Measurements from ENCODE around the gene CAMK2A.
A peak's percentile ranks its signal among the peaks of the same experiment; 100 is the strongest.

The CAMK2A gene

DNA sequence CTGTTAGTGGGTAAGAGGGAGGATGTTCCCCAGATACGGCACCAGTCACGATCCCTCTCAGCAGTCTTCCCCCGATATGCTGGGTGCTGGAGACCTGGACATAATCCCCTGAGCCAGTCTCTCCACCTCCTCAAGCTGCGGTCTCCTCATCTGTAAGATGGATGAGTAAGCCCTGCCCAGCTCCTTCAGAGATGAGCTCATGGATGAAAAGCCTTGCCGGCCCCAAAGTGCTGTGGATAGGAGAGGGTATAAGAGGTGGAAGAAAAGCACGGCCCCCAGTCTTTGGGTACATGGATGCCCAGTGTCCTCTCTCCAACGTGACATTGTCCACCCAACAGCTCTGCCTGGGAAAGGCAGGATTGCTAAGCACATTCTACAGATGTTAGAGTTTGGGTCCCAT lies 4.5 kb downstream of the CAMK2A start:
- ChIA-PET CTCF (no interaction called here), POLR2A (no interaction called here)
- no peaks in the 10 kb centered on the region for H3K36me3 ChIP-seq (ENCODE audit: control insufficient read depth in 2 of 2, insufficient read depth in 1 of 2, low read length in 2 of 2)
- no peaks in the 10 kb centered on the region for H3K9me3 ChIP-seq (ENCODE audit: control insufficient read depth, insufficient read depth, low read depth, low read length)
- no peak for TF ChIP-seq ZNF341 (tag by site-specific recombination; IDR thresholded peaks at IDR 0.05; ENCODE audit: low read depth)
- TF ChIP-seq HOXA7 (CRISPR knock-in tag; IDR thresholded peaks at IDR 0.05; ENCODE audit: borderline replicate concordance), result no peak
- TF ChIP-seq ZNF202 (tag by site-specific recombination; IDR thresholded peaks at IDR 0.05; ENCODE audit: borderline replicate concordance), result no peak
- TF ChIP-seq ZNF214 (tag by site-specific recombination; IDR thresholded peaks at IDR 0.05; ENCODE audit: borderline replicate concordance), result no peak
- H3K4me3 ChIP-seq (ENCODE audit: low read depth, low read length), result no peak overlapping the region
- no peak overlapping the region for H3K27ac ChIP-seq (ENCODE audit: extremely low read depth, low read depth, low read length)
- no peaks in the 10 kb centered on the region; the same call in 1 of the 2 replicates for H3K4me1 ChIP-seq (ENCODE audit: control insufficient read depth, insufficient read depth, low read length)

DNA sequence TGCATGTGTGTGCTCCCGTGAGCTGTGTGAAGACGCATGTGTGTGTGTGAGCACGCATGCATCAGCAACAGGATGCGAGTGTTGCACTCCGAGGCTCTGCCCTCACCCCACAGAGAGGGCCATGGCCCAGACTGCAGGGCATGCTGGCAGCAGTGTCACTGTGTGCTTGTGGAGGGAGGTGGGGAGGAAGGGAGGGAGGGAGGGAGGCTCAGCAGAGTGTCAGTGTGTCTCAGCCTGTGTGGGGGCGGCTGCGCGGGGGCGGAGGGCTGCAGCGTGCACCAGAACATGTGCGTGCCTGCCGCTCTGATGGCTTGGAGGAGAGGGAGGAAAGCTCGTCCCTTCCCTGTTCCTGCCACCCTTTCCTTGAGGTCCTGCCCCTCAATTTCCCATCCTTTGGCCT lies 5.3 kb downstream of the CAMK2A start:
- H3K36me3 ChIP-seq (ENCODE audit: control insufficient read depth in 2 of 2, insufficient read depth in 1 of 2, low read length in 2 of 2), result no peaks in the 10 kb centered on the region
- TF ChIP-seq ZFHX2 (tag by site-specific recombination; conservative IDR thresholded peaks at IDR 0.05) (peak; percentile 93), ZNF214 (tag by site-specific recombination; IDR thresholded peaks at IDR 0.05; ENCODE audit: borderline replicate concordance) (no peak), ZSCAN16 (tag by site-specific recombination; IDR thresholded peaks at IDR 0.05) (no peak), ZBTB8A (tag by site-specific recombination; IDR thresholded peaks at IDR 0.05) (no peak), ZFP41 (tag by site-specific recombination; IDR thresholded peaks at IDR 0.05; ENCODE audit: borderline replicate concordance) (no peak), GLIS1 (tag by site-specific recombination; IDR thresholded peaks at IDR 0.05) (no peak), ZNF146 (tag by site-specific recombination; IDR thresholded peaks at IDR 0.05) (no peak), EGR2 (tag by site-specific recombination; IDR thresholded peaks at IDR 0.05; ENCODE audit: low read depth) (peak; percentile 92), KLF8 (tag by site-specific recombination; IDR thresholded peaks at IDR 0.05) (no peak)
- TF ChIP-seq, protein P1, sequence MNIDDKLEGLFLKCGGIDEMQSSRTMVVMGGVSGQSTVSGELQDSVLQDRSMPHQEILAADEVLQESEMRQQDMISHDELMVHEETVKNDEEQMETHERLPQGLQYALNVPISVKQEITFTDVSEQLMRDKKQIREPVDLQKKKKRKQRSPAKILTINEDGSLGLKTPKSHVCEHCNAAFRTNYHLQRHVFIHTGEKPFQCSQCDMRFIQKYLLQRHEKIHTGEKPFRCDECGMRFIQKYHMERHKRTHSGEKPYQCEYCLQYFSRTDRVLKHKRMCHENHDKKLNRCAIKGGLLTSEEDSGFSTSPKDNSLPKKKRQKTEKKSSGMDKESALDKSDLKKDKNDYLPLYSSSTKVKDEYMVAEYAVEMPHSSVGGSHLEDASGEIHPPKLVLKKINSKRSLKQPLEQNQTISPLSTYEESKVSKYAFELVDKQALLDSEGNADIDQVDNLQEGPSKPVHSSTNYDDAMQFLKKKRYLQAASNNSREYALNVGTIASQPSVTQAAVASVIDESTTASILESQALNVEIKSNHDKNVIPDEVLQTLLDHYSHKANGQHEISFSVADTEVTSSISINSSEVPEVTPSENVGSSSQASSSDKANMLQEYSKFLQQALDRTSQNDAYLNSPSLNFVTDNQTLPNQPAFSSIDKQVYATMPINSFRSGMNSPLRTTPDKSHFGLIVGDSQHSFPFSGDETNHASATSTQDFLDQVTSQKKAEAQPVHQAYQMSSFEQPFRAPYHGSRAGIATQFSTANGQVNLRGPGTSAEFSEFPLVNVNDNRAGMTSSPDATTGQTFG (tag by site-specific recombination; IDR thresholded peaks at IDR 0.05; ENCODE audit: borderline replicate concordance), result no peak
- TF ChIP-seq, protein P2, sequence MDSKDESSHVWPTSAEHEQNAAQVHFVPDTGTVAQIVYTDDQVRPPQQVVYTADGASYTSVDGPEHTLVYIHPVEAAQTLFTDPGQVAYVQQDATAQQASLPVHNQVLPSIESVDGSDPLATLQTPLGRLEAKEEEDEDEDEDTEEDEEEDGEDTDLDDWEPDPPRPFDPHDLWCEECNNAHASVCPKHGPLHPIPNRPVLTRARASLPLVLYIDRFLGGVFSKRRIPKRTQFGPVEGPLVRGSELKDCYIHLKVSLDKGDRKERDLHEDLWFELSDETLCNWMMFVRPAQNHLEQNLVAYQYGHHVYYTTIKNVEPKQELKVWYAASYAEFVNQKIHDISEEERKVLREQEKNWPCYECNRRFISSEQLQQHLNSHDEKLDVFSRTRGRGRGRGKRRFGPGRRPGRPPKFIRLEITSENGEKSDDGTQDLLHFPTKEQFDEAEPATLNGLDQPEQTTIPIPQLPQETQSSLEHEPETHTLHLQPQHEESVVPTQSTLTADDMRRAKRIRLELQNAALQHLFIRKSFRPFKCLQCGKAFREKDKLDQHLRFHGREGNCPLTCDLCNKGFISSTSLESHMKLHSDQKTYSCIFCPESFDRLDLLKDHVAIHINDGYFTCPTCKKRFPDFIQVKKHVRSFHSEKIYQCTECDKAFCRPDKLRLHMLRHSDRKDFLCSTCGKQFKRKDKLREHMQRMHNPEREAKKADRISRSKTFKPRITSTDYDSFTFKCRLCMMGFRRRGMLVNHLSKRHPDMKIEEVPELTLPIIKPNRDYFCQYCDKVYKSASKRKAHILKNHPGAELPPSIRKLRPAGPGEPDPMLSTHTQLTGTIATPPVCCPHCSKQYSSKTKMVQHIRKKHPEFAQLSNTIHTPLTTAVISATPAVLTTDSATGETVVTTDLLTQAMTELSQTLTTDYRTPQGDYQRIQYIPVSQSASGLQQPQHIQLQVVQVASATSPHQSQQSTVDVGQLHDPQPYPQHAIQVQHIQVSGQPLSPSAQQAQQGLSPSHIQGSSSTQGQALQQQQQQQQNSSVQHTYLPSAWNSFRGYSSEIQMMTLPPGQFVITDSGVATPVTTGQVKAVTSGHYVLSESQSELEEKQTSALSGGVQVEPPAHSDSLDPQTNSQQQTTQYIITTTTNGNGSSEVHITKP (tag by site-specific recombination; IDR thresholded peaks at IDR 0.05), result no peak
- no peaks in the 10 kb centered on the region for H3K9me3 ChIP-seq (ENCODE audit: control insufficient read depth, insufficient read depth, low read depth, low read length)
- ChIA-PET CTCF (no interaction called here), POLR2A (no interaction called here)
- no peak overlapping the region for H3K27ac ChIP-seq (ENCODE audit: extremely low read depth, low read depth, low read length)
- H3K4me1 ChIP-seq (ENCODE audit: control insufficient read depth, insufficient read depth, low read length), result no peaks in the 10 kb centered on the region; the same call in 1 of the 2 replicates
- H3K4me3 ChIP-seq (ENCODE audit: low read depth, low read length), result no peak overlapping the region

DNA sequence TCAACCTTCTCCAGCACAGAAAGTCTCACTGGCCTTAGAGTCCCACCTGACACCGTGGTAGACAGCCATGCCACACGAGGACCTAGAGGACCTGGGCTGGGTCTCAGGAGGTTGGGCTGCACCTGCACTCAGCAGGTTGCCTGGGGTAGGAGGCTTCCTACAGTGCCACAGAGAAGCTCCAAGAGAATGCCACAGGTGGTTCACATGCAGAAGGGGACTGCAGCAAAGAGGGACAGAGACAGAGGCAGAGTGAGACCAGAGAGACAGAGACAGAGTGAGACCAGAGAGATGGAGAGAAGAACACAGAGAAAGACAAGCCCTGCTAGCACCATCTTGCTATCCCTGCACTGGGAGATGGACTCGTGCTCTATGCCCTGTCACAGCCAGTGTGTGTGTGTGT lies 5.7 kb downstream of the CAMK2A start:
- CTCF ChIA-PET, result no interaction called here
- Histone ChIP-seq H3K27ac (ENCODE audit: extremely low read depth, low read depth, low read length) (no peak overlapping the region), H3K4me3 (ENCODE audit: low read depth, low read length) (no peak overlapping the region), H3K36me3 (ENCODE audit: control insufficient read depth in 2 of 2, insufficient read depth in 1 of 2, low read length in 2 of 2) (no peaks in the 10 kb centered on the region), H3K4me1 (ENCODE audit: control insufficient read depth, insufficient read depth, low read length) (no peaks in the 10 kb centered on the region; the same call in 1 of the 2 replicates), H3K9me3 (ENCODE audit: control insufficient read depth, insufficient read depth, low read depth, low read length) (no peaks in the 10 kb centered on the region)
- POLR2A ChIA-PET, result no interaction called here
- TF ChIP-seq HOXD13 (CRISPR knock-in tag; IDR thresholded peaks at IDR 0.05; ENCODE audit: borderline replicate concordance) (no peak), SCRT2 (tag by site-specific recombination; IDR thresholded peaks at IDR 0.05) (peak; percentile 93), ZNF747 (tag by site-specific recombination; IDR thresholded peaks at IDR 0.05) (no peak), ZSCAN16 (tag by site-specific recombination; IDR thresholded peaks at IDR 0.05) (no peak)

All from HEK293 (cell line).